HL-60/S4 (cell line): ENCODE data around the gene ZDHHC14.

Experiments
- in situ Hi-C: fragments of 300-500 bp; cut with MboI; formaldehyde crosslinking; loops from 2 replicates; pipeline ENCODE4 v1.14.3; 2022; ENCODE audit warnings: low sequenced_read_pairs

ZDHHC14 gene

DNA sequence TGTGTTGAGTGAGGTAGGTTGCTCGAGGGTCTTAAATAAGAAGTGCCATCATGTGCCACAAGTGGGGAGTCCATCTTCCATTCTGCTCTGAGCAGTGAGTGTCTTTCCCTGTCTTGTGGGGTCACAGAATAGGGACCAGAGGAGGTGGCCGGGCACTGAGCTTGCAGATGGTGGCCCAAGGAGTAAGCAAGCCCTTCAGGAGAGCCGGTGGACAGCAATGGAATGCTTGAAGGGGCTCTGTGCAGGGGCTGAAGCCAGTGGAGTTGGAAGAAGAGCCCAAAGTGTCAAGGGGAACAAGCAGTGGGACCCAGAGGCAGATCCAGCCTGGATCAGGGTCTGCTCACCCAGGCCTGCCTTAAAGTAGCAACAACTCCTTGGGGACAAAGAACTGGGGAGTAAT lies 228.6 kb downstream of the ZDHHC14 start:
- in situ Hi-C loops, result no loop called here

DNA sequence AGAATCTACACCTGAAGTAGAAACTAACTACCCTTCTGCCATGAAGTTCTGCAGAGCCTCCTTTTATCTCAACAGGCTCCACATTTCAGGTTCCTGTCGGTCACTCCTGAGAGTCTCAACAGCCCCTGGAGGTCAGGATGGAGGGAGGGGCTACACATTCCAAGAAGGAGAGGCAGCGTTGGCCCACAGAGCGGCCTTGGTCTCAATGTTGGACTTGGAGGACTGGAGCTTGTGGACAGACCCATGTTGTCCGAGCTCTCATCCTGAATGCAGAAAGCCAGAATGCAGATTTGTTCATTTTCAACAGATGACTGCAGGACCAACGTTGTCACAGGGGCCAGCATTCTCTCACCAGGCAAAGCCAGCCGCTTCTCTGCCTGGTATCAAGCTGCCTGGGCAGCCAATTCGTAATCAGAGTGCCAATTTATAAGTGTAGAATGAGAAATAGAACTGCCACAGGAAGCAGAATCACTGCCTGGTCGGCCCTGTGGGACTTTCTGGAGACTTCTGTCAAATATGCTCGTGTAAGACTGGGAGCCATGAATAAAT lies 229.5 kb downstream of the ZDHHC14 start:
- in situ Hi-C loops, result no loop called here

DNA sequence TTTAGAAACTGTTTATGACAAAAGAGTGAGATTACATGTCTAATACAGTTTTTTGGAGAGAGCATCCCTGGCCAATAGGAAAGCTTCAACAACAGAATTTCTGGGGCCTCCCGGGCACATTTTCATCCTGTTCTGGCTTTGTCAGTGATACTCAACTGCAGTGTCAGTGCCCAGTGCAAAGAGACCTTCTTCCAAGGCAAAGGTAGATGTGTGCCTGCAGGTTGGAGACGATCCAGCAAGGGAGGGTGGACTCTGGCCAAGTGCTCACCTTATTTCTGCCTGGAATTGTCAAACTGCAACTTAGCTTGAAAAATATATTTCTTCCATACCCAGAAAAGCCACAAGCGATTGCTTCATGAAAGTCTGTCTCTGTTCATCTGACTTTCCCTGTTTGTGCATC lies 230.4 kb downstream of the ZDHHC14 start:
- in situ Hi-C loops, result no loop called here

DNA sequence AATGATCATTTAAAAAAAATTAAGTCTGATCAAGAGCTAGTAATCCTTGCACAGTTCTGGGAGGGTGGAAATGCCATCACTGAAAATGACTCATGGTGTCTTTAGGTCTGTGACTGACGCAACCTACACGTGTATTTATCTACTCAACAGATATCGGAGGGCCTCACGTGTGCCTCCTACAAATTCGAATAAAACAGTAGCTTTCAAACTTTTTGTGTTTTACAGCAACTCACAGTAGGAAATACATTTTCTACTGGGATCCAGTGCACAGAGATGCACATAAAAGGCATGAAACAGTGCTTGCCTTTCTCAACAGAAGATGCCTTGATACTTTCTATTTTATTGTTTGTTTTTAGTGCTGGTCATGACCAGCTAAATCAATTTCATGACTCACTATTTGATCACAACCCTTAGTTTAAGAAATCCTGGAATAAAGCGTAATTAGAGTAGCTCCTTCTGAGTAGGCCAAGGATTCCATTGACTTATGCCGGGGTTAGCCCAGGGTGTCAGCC lies 232.1 kb downstream of the ZDHHC14 start:
- in situ Hi-C loops, result no loop called here

DNA sequence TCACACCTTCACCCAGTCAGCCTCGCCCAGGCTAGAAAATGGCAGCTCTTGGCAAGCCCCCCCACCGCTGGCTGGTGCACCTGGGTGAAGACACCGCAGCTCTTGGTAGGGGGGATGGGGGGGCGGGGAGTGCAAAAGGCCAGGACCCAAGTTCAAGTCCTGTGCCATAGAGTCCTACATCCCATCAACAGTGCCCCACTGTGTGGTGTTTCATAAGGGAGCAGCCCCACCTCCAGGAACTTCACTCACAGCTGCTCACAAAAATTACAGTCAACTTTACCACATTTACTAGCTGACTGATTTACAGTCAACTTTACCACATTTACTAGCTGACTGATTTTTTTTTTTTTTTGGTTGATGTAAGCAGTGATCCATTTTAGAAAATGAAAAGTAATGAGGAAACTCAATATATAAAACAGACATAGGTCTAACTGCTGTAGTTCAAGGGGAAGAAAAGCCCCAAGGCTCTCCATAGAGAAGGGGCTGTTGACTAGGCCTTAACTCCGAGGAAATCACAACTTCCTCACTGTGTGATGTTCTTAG lies 233.1 kb downstream of the ZDHHC14 start:
- in situ Hi-C loops, result no loop called here

DNA sequence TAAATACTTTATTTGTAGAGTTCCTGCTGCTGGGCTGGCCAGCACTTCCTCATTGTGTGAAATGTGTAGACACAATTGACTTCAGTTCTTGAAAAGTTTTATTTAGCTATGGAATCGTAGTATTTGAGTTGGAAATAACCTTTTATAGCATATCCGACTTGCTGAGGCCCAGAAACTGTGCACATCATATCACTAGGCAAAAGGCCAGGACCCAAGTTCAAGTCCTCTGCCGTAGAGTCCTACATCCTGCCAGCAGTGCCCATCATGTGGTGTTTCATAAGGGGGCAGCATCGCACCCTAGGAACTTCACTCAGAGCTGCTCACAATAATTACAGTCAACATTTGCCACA lies 234.4 kb downstream of the ZDHHC14 start:
- in situ Hi-C loops, result no loop called here

DNA sequence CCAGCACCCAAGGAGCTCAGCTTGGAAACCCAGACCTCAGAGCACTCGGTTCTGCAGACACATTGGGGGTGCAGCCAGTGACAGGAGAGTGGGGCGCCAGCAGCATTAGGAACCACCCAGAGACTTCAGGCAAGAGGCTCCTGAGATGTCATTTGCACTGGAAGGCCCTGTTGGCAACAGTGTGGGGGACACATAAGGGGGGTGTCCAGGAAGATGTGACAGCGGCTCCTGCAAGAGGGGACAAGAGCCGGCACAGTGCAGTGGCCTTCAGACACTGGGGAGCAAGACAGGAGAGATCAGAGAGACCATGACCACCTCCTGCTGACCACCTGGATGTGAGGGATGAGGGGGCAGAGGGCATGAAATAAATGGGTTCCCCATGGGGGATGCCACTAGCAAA lies 235.0 kb downstream of the ZDHHC14 start:
- in situ Hi-C loops, result no loop called here

DNA sequence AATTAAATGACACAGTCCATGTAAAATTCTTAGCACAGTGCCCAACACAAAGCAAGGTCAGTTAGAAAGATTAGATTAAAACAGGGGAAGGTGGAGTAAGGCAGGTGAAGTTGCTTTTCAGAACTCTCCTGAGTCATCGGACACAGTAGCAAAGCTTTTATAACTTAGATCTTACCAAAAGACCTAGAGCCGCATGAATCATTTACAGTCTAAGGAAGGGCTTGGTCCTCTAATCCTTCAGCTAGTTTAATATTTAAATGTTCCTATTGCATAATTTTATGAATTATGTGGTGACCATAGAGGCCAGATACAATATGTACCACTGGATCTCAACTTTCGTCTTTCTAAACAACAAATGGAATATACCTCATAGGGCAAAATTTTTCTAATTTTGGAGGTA lies 240.0 kb downstream of the ZDHHC14 start:
- in situ Hi-C loops, result no loop called here

DNA sequence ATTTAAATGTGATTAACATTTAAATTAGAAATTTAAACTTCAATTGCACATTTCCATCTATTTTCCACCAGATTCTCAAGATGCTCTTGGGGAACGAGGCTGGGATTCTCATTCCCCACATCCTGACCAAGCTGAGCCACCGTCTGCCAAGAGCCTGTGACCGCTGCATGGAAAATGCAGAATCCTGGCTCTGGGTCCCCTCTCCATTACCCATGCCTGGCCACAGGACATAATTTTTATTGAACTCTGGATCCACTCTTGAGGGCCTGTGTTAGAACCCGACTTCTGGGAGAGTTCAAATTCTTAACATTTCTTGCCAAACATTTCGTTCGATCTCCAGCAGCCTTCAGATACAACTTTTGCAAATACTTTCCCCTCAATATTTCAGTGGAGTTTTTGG lies 240.4 kb downstream of the ZDHHC14 start:
- in situ Hi-C loops, result no loop called here

DNA sequence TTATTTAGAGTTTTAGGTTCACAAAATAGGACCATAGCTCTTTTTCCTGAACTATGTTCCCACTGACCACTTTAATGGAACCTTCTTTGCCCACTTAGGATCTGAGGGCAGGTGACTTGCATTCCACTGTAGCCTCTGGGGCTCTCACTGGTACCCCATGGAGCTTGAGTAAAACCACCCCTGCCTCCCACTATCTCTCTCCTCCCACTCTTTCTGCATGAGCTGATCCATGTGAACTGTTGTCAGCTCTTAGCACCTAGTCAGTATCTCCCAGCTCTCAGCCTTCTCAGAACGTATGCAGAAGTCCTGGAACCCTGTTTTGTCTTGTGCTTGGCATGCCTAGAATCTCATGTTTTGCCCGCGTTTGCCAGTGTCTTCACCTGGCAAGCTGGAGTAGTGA lies 241.4 kb downstream of the ZDHHC14 start:
- in situ Hi-C loops, result no loop called here

DNA sequence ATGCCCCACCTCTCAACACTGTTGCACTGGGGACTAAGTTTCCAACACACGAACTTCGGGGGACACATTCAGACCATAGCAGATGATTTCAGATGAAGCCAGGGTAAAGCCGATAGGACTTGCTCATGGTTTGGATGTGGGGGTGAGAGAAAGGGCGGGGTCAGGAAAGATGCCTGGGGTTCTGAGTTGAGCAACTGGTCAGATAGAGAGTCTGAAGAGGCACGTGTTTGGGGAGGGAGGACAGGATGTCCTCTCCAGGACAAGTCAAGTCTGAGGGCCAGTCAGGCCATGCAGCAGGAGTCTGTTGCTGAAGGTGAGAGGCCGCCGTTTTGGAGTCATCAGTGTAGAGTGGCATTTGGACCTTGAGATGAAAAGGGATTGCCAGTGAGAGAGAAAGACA lies 244.1 kb downstream of the ZDHHC14 start:
- in situ Hi-C loops, result no loop called here

DNA sequence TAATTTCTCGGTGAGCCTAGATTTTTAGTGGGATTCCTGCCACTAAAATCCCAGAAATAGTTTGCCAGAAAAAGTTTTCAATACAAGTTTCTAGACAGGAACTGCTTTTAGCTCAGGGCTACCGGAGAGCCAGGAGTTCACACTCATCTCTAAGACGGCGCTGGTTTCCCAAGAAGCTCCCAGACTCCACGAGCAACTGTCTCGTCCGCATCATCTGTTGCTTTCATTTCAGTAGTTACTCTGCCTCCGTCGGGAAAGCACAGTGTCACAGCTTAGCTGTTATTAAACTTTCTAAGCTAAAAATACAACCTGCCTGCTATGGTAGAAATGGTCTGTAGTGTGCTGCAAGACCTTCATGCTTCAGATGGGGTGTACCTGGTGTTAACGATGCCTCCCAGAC lies 244.8 kb downstream of the ZDHHC14 start:
- in situ Hi-C loops, result no loop called here

DNA sequence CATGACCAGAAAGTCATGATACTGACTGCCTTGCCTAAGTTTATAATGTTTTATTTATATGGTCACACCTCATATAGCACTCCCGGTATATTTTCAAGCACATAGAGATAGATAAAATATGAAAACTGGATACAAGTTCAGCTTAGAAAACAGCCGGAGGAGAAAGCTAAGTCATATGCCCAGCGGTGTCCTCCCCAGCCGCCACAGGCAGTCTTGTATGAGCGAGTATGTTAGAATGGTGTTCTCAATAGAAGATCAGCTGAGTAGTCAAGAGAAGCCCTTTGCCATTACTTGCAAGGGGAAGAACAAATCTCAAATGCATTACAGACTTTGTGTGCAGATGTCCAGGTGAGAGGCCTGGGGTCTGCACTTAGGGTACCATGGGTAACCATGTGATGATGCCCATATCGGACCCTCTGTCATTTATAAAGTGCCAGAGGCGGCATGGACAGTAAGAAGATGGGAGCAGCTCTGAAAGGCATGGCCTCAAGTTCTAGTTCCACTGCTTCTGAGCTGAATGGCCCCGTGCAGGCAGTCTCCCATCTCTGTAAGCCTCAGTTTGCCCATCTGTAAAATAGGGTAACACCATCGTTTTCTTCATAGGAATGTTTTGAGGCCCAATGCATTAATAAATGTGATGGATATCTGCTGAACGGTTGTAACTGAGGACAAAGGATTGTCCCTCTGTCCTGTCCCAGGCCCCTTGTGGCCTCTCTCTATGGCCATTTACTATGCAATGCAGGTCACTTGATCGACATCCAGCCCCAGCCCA lies 246.4 kb downstream of the ZDHHC14 start:
- in situ Hi-C loops, result no loop called here

DNA sequence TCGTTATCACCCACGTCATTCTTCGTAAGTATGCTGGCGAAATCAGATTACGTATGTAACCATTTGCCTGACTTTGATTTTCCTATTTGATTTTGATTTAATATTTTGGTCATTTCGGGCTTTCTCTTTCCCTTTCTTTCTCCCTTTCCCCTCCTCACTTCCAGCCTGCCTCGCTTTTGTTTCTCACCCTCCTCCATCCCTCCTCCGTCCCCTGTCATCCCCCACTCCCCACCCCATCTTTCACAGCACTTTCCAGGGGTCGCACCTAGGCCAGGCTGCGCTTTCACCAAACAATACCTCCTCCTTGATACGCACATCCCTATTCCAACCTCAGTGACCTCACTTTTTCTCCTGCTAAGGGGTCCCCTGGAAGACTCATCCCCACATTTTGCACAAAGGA lies 247.5 kb downstream of the ZDHHC14 start:
- in situ Hi-C loops, result no loop called here

DNA sequence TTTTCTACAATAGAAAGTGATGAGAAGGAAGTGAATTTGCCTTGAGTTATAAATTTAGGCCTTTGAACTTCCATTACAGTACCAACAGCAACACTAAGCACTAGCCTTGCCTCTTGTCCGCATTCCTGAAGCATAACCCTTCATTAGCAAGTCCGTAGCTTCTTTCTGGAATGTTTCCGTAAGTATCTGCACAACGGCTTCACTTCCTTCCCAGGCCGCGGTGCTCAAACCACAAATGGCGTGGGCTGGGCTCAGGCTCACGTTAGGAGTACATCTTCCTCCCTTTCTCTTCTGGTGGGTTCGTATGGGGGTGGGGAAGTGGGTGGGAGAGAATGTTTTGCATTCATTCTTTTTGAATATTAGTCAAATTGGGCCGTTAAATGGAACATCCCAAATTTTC lies 248.2 kb downstream of the ZDHHC14 start:
- in situ Hi-C loops, result no loop called here

DNA sequence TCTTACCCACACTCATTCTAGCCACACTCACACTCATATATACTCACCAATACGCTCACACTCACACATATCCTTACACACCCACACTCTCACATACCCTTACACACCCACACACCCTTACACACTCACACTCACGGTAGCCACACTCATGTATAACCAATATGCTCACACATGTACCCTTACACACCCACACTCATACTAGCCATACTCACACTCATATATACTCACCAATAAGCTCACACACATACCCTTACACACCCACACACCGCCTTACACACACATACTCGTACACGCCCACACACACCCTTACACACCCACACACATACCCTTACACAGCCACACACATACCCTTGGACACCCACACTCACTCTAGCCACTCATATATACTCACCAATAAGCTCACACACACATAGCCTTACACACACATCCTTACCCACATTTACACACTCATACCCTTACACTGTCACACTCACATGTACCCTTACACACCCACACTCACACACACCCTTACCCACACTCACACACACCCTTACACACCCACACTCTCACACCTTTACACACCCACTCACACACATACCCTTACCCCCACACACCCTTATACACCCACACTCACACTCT lies 249.6 kb downstream of the ZDHHC14 start:
- in situ Hi-C loops, result no loop called here

DNA sequence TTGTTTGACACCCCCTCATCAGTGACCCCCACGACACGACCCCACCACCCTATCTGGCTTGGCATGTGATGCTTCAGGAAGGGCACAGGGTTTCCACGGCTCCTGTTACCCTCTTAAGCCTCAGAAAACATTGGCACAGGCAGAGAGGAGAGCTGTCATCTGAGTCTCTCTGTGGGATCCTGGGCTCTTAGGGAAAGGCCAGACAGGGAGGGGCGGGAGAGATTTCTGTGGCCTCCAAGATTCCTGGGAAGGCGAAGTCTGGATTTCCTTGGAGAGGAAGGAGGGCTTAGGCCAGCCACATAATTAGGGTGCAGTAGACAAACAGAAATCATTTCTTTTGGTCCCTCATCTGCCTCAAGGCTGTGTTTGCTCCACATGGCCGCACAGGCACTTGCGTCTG lies 250.4 kb downstream of the ZDHHC14 start:
- in situ Hi-C loops, result no loop called here

DNA sequence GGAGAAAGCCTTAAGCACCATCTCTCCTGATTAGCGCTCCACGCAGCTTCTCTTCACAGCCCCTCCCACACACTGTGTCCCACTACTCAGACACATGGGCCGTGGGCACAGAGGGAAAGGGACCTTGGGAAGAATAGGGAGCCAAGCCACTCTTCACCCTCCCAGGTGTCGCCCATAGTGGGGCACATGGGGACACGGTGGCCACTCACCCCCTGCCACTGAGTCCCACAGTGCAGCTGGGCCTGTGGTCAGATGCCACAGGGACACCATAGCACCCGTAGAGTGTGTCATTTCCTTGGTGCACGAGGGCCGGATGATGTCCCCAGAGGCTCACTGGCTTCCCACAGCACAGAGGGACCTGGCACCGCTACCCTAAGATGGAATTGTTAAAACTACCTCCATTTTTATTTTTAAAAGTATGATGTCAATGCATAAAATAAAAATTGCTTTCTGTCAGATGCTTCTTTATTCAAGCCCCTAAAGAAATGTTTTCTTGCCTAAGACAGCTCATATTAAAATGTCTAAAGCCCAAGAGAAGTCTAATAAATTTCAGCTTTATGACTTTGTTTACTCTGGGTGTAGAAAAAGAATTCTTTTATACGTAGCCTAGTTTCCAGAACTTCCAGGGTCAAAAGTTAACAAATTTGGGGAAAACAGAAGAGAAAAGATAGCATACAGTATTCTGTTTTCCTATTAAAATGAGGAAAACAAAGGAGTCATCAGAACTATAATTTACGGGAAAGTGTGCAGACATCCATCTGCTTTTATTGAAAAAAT lies 251.0 kb downstream of the ZDHHC14 start:
- in situ Hi-C loops, result no loop called here

DNA sequence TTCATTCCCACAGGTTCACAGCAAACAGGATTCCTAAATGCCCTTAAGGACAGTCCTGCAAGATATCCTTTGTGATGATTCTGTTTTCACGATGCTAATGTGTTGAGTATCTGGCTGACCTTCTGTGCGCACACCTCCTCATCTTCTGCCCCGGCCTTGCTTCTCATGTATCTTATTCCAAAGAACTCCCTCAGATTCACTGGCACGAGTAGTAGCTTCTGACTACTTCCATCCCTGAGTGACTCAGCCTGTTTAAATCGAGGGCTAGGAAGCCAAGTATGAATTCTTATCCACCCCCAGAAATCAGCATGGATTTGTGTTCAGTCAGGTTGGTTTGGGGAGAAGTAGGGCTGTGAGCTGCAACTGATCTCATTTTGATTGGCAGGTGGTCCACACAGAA lies 251.8 kb downstream of the ZDHHC14 start:
- in situ Hi-C loops, result no loop called here

DNA sequence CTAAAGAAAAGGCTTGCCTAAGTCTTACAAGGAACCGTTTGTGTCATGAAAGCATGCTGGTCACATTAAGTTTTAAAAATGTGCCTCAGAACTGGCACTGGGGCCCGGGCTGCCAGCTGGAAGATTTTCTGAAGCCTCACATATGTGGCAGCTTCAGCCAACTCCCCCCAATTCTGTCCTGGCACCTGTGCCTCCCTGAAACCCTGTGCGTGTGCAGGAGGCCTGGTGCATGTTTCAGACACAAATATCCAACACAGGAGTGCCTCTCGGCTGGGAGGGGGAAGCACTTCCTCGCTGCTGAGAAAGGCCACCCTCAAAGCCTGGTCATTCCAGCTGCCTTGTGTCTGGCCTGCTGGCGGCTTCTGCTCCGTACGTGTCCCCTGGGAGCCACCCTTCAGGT lies 253.6 kb downstream of the ZDHHC14 start:
- in situ Hi-C loops, result no loop called here
